Activated CD4-positive, alpha-beta memory T cell treated with anti-CD3 and anti-CD28 coated beads for 36 hours (primary cell): Measurements from ENCODE around the gene DPEP1. TPM values are rescaled to one million over a fixed set of nuclear protein-coding genes. Genes with fewer than 3 reads are reported as not detected.
"Not testable (repeated sequence)": the region's sequence is repeated elsewhere in the genome, so short reads cannot be mapped to it uniquely, and the experiment has no call there.

Source experiments
- CTCF ChIA-PET: fragments of 350-600 bp; sonication (Branson Sonifier 250); formaldehyde crosslinking; loops from one replicate; lab custom pipeline; 2021; ENCODE audit warnings: antibody characterized with exemption, inconsistent platforms; lab: Charles Lee
- POLR2A ChIA-PET: fragments of 350-600 bp; sonication (Branson Sonifier 250); formaldehyde crosslinking; loops from one replicate; lab custom pipeline; 2021; ENCODE audit warnings: antibody characterized with exemption; lab: Charles Lee
- DNase-seq: peaks from one replicate; pipeline ENCODE4 v3.0.0-alpha.2; 2020
- H3K27ac Mint-ChIP-seq: one replicate; pipeline ENCODE4 v1.8.0; 2021; ENCODE audit warnings: mixed read lengths
- H3K27me3 Mint-ChIP-seq: one replicate; pipeline ENCODE4 v1.8.0; 2021; ENCODE audit warnings: mixed read lengths
- H3K36me3 Mint-ChIP-seq: one replicate; pipeline ENCODE4 v1.8.0; 2021; ENCODE audit warnings: mixed read lengths
- H3K4me1 Mint-ChIP-seq: one replicate; pipeline ENCODE4 v1.8.0; 2021; ENCODE audit warnings: low read depth, mixed read lengths
- H3K4me3 Mint-ChIP-seq: one replicate; pipeline ENCODE4 v1.8.0; 2021; ENCODE audit warnings: mild to moderate bottlenecking, mixed read lengths
- H3K9me3 Mint-ChIP-seq: one replicate; pipeline ENCODE4 v1.8.0; 2021; ENCODE audit warnings: mixed read lengths
- intact Hi-C: fragments of 100-400 bp; cut with micrococcal nuclease; formaldehyde crosslinking; loops from one replicate; pipeline ENCODE4 v1.15.1; 2023
- total RNA-seq, 2 experiments: library from RNA; stranded (reverse); gene quantifications; one replicate each; pipeline ENCODE4 v1.2.3, GENCODE V29; 2021

The DPEP1 gene
- total RNA-seq, 2 experiments from 2014 or later, result not detected

DNA sequence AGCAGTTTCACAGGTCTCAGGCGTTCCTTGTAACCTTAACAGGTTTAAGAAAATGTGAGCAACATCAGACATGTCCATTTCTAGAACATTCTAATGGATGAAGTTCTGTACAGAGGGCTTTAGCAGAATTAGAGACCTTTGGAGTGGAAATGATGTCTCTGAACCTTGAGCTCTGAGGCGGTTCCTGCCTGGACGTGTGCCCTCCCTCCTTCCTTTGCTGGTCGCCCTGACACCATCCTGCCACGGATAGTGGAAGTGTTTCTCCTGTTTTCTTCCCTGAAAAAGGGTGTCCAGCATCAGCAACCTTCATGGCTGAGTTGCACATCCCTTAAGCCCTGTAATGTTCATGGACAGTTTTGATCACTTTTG is 55.3 kb downstream of the DPEP1 start:
- no peaks in the 10 kb centered on the region for H3K9me3 Mint-ChIP-seq
- no peak overlapping the region for H3K27ac Mint-ChIP-seq
- H3K27me3 Mint-ChIP-seq, result no peaks in the 10 kb centered on the region
- H3K4me1 Mint-ChIP-seq, result peaks cover 11% of the 10 kb centered on the region
- H3K4me3 Mint-ChIP-seq, result no peak overlapping the region
- intact Hi-C loops, result no loop called here
- no peak for DNase-seq
- ChIA-PET CTCF (interaction anchor here (0.6 to 2.0 kb wide), 3 partner anchors 10 to 240 kb away, joined by 3 to 5 read pairs (median 3); no protein-coding TSS in a partner anchor), POLR2A (no interaction called here)
- H3K36me3 Mint-ChIP-seq, result peaks cover 1% of the 10 kb centered on the region

DNA sequence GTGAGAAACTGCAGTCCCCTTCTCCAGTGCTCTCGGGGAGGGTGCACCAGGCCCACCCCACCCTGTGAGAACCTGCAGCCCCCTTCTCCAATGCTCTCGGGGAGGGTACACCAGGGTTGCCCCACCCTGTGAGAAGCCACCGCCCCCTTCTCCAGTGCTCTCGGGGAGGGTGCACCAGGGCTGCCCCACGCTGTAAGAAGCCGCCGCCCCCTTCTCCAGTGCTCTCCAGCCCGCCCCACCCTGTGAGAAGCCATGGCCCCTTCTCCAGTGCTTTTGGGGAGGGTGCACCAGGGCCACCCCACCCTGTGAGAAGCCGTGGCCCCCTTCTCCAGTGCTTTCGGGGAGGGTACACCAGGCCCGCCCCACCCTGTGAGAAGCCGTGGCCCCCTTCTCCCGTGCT is 56.3 kb downstream of the DPEP1 start:
- no peaks in the 10 kb centered on the region for H3K27me3 Mint-ChIP-seq
- H3K9me3 Mint-ChIP-seq, result no peaks in the 10 kb centered on the region
- DNase-seq, result no peak
- ChIA-PET CTCF (no interaction called here), POLR2A (no interaction called here)
- H3K27ac Mint-ChIP-seq, result no peak overlapping the region
- peaks cover 1% of the 10 kb centered on the region for H3K36me3 Mint-ChIP-seq
- peaks cover 11% of the 10 kb centered on the region for H3K4me1 Mint-ChIP-seq
- intact Hi-C loops, result no loop called here
- H3K4me3 Mint-ChIP-seq, result no peak overlapping the region

- Mint-ChIP-seq H3K27me3 (no peaks in the 10 kb centered on the region), H3K36me3 (no peaks in the 10 kb centered on the region), H3K9me3 (no peaks in the 10 kb centered on the region), H3K4me1 (peaks cover 11% of the 10 kb centered on the region), H3K4me3 (no peak overlapping the region), H3K27ac (no peak overlapping the region)
- POLR2A ChIA-PET, result no interaction called here
- intact Hi-C loops, result no loop called here
- CTCF ChIA-PET, result interaction anchor here (0.6 to 1.1 kb wide), 4 partner anchors 28 to 149 kb away, joined by 3 to 7 read pairs (median 4); no protein-coding TSS in a partner anchor
- no peak for DNase-seq
These were observed 57.3 kb downstream of the DPEP1 start for GRCh38 chr16:89670496-89671431.

GRCh38 chr16:89671565-89671964 is 58.1 kb downstream of the DPEP1 start:
- H3K36me3 Mint-ChIP-seq, POLR2A ChIA-PET, H3K9me3 Mint-ChIP-seq, intact Hi-C loops, DNase-seq, H3K4me3 Mint-ChIP-seq, H3K27me3 Mint-ChIP-seq, H3K27ac Mint-ChIP-seq: not testable (repeated sequence)
- H3K4me1 Mint-ChIP-seq, result peaks cover 11% of the 10 kb centered on the region
- CTCF ChIA-PET, result interaction anchor here (0.6 to 0.7 kb wide), 3 partner anchors 27 to 150 kb away, joined by 3 to 7 read pairs (median 3); no protein-coding TSS in a partner anchor

- H3K27me3 Mint-ChIP-seq, result no peaks in the 10 kb centered on the region
- ChIA-PET CTCF (interaction anchor here (1.4 kb wide), 1 partner anchor 31 kb away, joined by 3 read pairs; no protein-coding TSS in a partner anchor), POLR2A (no interaction called here)
- no peaks in the 10 kb centered on the region for H3K36me3 Mint-ChIP-seq
- no peaks in the 10 kb centered on the region for H3K9me3 Mint-ChIP-seq
- no peak for DNase-seq
- H3K4me1 Mint-ChIP-seq, result peaks cover 11% of the 10 kb centered on the region
- H3K4me3 Mint-ChIP-seq, result no peak overlapping the region
- intact Hi-C loops, result no loop called here
- no peak overlapping the region for H3K27ac Mint-ChIP-seq
These were observed 58.9 kb downstream of the DPEP1 start for GRCh38 chr16:89672177-89672941.

GRCh38 chr16:89678258-89678657 is 64.8 kb downstream of the DPEP1 start:
- no peak for DNase-seq
- Mint-ChIP-seq H3K27ac (no peak overlapping the region), H3K4me3 (no peak overlapping the region), H3K9me3 (peaks cover 4% of the 10 kb centered on the region), H3K27me3 (no peaks in the 10 kb centered on the region), H3K4me1 (no peaks in the 10 kb centered on the region), H3K36me3 (no peaks in the 10 kb centered on the region)
- intact Hi-C loops, result no loop called here
- ChIA-PET POLR2A (no interaction called here), CTCF (interaction anchor here (2.7 kb wide), 1 partner anchor 22 kb away, joined by 9 read pairs; no protein-coding TSS in a partner anchor)

DNA sequence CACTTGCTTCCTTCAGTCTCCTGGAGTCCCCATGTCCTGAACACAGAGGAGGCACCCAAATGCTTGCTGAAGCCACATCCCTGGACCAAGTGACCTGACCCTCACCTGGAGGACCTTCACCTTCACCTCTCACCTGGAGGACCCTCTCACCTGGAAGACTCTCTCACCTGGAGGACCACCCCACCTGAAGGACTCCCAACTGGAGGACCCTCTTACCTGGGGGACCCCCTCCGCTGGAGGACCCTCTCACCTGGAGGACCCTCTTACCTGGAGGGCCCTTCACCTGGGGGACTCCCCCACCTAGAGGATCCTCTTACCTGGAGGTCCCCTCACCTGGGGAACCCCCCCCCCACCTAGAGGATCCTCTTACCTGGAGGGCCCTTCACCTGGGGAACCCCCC is 72.5 kb downstream of the DPEP1 start:
- ChIA-PET CTCF (interaction anchor here (1.1 to 2.6 kb wide), 3 partner anchors 14 to 175 kb away, joined by 3 to 31 read pairs (median 14); partner anchors contain the start of gene SPATA2L), POLR2A (interaction anchor here (1.5 to 2.1 kb wide), 2 partner anchors 15 to 38 kb away, joined by 3 to 12 read pairs; partner anchors contain the start of gene SPATA2L)
- no peak overlapping the region for H3K27ac Mint-ChIP-seq
- peaks cover 10% of the 10 kb centered on the region for H3K36me3 Mint-ChIP-seq
- no peaks in the 10 kb centered on the region for H3K9me3 Mint-ChIP-seq
- no peaks in the 10 kb centered on the region for H3K27me3 Mint-ChIP-seq
- H3K4me3 Mint-ChIP-seq, result no peak overlapping the region
- intact Hi-C loops, result loop anchor here (1.0 kb wide), 3 partner anchors 14 to 126 kb away; partner anchors contain the start of gene RPL13
- peaks cover 15% of the 10 kb centered on the region for H3K4me1 Mint-ChIP-seq
- no peak for DNase-seq

- H3K4me1 Mint-ChIP-seq, result peaks cover 15% of the 10 kb centered on the region
- CTCF ChIA-PET, result interaction anchor here (0.6 to 2.6 kb wide), 4 partner anchors 13 to 239 kb away, joined by 3 to 31 read pairs (median 8); partner anchors contain the start of gene SPATA2L
These were observed 73.2 kb downstream of the DPEP1 start, which contains the start of gene CDK10 for GRCh38 chr16:89686520-89687091. Gene CDK10, plus strand, starts transcription at chr16:89686689. Its CDS starts 22 bp downstream, at chr16:89686711.

GRCh38 chr16:89687092-89687940 is 73.9 kb downstream of the DPEP1 start:
- Mint-ChIP-seq H3K27me3 (no peaks in the 10 kb centered on the region), H3K4me3 (peak overlapping the region; percentile 92), H3K4me1 (peaks cover 15% of the 10 kb centered on the region), H3K36me3 (peaks cover 14% of the 10 kb centered on the region), H3K9me3 (no peaks in the 10 kb centered on the region), H3K27ac (peak overlapping the region; percentile 70)
- CTCF ChIA-PET, result interaction anchor here (0.6 to 2.6 kb wide), 4 partner anchors 13 to 239 kb away, joined by 3 to 31 read pairs (median 8); partner anchors contain the start of gene SPATA2L
- intact Hi-C loops, result no loop called here
- peak; percentile 47 for DNase-seq
- POLR2A ChIA-PET, result interaction anchor here (1.5 to 2.1 kb wide), 2 partner anchors 13 to 37 kb away, joined by 3 to 12 read pairs; partner anchors contain the start of gene SPATA2L

More at GRCh38 chr16:89686520-89687091, 73.2 kb downstream of the DPEP1 start, which contains the start of gene CDK10:
- H3K27ac Mint-ChIP-seq, result peak within 1 kb of the TSS; percentile 90
- intact Hi-C loops, result loop anchor here (1.0 kb wide), 3 partner anchors 14 to 126 kb away; partner anchors contain the start of gene RPL13
- POLR2A ChIA-PET, result interaction anchor here (1.5 to 2.1 kb wide), 2 partner anchors 14 to 37 kb away, joined by 3 to 12 read pairs; partner anchors contain the start of gene SPATA2L
- peak within 1 kb of the TSS; percentile 92 for H3K4me3 Mint-ChIP-seq
- DNase-seq, result peak; percentile 94
- no peaks in the 10 kb centered on the region for H3K9me3 Mint-ChIP-seq
- H3K27me3 Mint-ChIP-seq, result no peaks in the 10 kb centered on the region
- peaks cover 14% of the 10 kb centered on the region for H3K36me3 Mint-ChIP-seq
